KMS-11 (cell line): ENCODE measurements around the gene ZDHHC18.
"Not testable (repeated sequence)": the region's sequence is repeated elsewhere in the genome, so short reads cannot be mapped to it uniquely, and the experiment has no call there.

Experiments
- H2AFZ ChIP-seq: fragments of 200-600 bp; sonication (generic); 2 replicates; pipeline ENCODE4 v1.6.1; 2016; ENCODE audit warnings: antibody characterized with exemption, mixed run types, low read depth
- H3K27ac ChIP-seq: fragments of 200-600 bp; sonication (generic); 2 replicates; pipeline ENCODE4 v1.6.1; 2016; ENCODE audit warnings: mild to moderate bottlenecking, mixed run types
- H3K27me3 ChIP-seq: fragments of 200-600 bp; sonication (generic); 2 replicates; pipeline ENCODE4 v1.6.1; 2017; ENCODE audit warnings: mild to moderate bottlenecking, low read depth, mixed run types, moderate library complexity; ENCODE audit not compliant: insufficient read depth
- H3K36me3 ChIP-seq: fragments of 200-600 bp; sonication (generic); 2 replicates; pipeline ENCODE4 v1.6.1; 2017; ENCODE audit warnings: mild to moderate bottlenecking, mixed run types; ENCODE audit not compliant: insufficient read depth
- H3K4me1 ChIP-seq: fragments of 200-600 bp; sonication (generic); 2 replicates; pipeline ENCODE4 v1.6.1; 2016; ENCODE audit warnings: mild to moderate bottlenecking, low read depth, mixed run types; ENCODE audit not compliant: poor library complexity, severe bottlenecking
- H3K4me2 ChIP-seq: fragments of 200-600 bp; sonication (generic); 2 replicates; pipeline ENCODE4 v1.7.0; 2016; ENCODE audit warnings: mild to moderate bottlenecking, mixed run types
- H3K4me3 ChIP-seq: fragments of 200-600 bp; sonication (generic); IDR thresholded peaks from 2 replicates; pipeline ENCODE4 v1.6.1; 2017; ENCODE audit warnings: low read depth, low read length, mixed read lengths; ENCODE audit not compliant: insufficient read depth
- H3K79me2 ChIP-seq: fragments of 200-600 bp; sonication (generic); 2 replicates; pipeline ENCODE4 v1.6.1; 2016; ENCODE audit warnings: low read depth, mixed run types; ENCODE audit not compliant: insufficient read depth
- H3K9ac ChIP-seq: fragments of 200-600 bp; sonication (generic); 2 replicates; pipeline ENCODE4 v1.6.1; 2016; ENCODE audit warnings: mild to moderate bottlenecking, mixed run types
- H4K20me1 ChIP-seq: fragments of 200-600 bp; sonication (generic); 2 replicates; pipeline ENCODE4 v1.6.1; 2016; ENCODE audit warnings: mild to moderate bottlenecking, mixed run types; ENCODE audit not compliant: insufficient read depth
- CTCF ChIP-seq: fragments of 200-600 bp; sonication (generic); conservative IDR thresholded peaks from 2 replicates; pipeline ENCODE4 v1.6.1; 2017; ENCODE audit warnings: low read depth, mild to moderate bottlenecking, antibody characterized with exemption, low read length, moderate library complexity, mixed read lengths

The ZDHHC18 gene

GRCh38 chr1:26831546-26832248 lies 5.2 kb downstream of the ZDHHC18 start:
- Histone ChIP-seq H3K27ac (peak overlapping the region; percentile 96; the same call in 1 of the 2 replicates), H4K20me1 (no peaks in the 10 kb centered on the region), H3K9ac (no peak overlapping the region; the same call in 1 of the 2 replicates), H3K79me2 (peaks cover 44% of the 10 kb centered on the region), H3K4me3 (no peak overlapping the region), H3K4me2 (no peak overlapping the region), H3K4me1 (peaks cover 85% of the 10 kb centered on the region), H2AFZ (no peak overlapping the region), H3K36me3 (no peaks in the 10 kb centered on the region), H3K27me3 (no peaks in the 10 kb centered on the region)
- no peak for TF ChIP-seq CTCF

GRCh38 chr1:26832249-26832960 lies 5.9 kb downstream of the ZDHHC18 start:
- Histone ChIP-seq H3K36me3 (no peaks in the 10 kb centered on the region), H3K4me1 (peaks cover 92% of the 10 kb centered on the region), H2AFZ (no peak overlapping the region), H3K4me2 (peak overlapping the region; percentile 67), H3K4me3 (no peak overlapping the region), H3K79me2 (peaks cover 39% of the 10 kb centered on the region), H3K27me3 (no peaks in the 10 kb centered on the region), H3K9ac (no peak overlapping the region), H4K20me1 (no peaks in the 10 kb centered on the region), H3K27ac (peak overlapping the region; percentile 96)
- no peak for TF ChIP-seq CTCF

- Histone ChIP-seq H4K20me1 (no peaks in the 10 kb centered on the region), H3K9ac (peak overlapping the region; percentile 71; the same call in 1 of the 2 replicates), H3K36me3 (no peaks in the 10 kb centered on the region), H3K79me2 (peaks cover 34% of the 10 kb centered on the region; the same call in 1 of the 2 replicates), H3K4me1 (peaks cover 94% of the 10 kb centered on the region), H3K4me3 (peak overlapping the region; percentile 53), H3K27me3 (no peaks in the 10 kb centered on the region), H2AFZ (peak overlapping the region; percentile 44; the same call in 1 of the 2 replicates), H3K27ac (peak overlapping the region; percentile 96), H3K4me2 (peak overlapping the region; percentile 67)
- no peak for TF ChIP-seq CTCF
These were observed 7.2 kb downstream of the ZDHHC18 start for GRCh38 chr1:26833432-26834405.

GRCh38 chr1:26837665-26838064 lies 11.2 kb downstream of the ZDHHC18 start:
- not testable (repeated sequence) for H2AFZ ChIP-seq, H3K9ac ChIP-seq, H3K36me3 ChIP-seq, H3K4me3 ChIP-seq, H3K27me3 ChIP-seq, H3K79me2 ChIP-seq, H4K20me1 ChIP-seq
- Histone ChIP-seq H3K27ac (peak overlapping the region; percentile 91), H3K4me1 (peaks cover 84% of the 10 kb centered on the region), H3K4me2 (peak overlapping the region; percentile 84)
